CD4-positive, CD25-positive, alpha-beta regulatory T cell (primary cell): Measurements from ENCODE around the gene GSK3B. TPM values are rescaled to one million over a fixed set of nuclear protein-coding genes. Genes with fewer than 3 reads are reported as not detected.

Experiments used
- ATAC-seq, 2 donors: fragments of 150-1000 bp; cut with Tn5 transposase; one replicate each; pipeline ENCODE4 v1.10.0; 2021; ENCODE audit warnings: low read depth in 2 of 2, moderate number of reproducible peaks in 2 of 2, moderate library complexity in 1 of 2
- DNase-seq, 3 donors: peaks; one replicate each; pipeline versions ENCODE4 v3.0.0 to v3.0.0-alpha.2; 2012 to 2022; ENCODE audit warnings: mixed read lengths in 1 of 3
- H3K27ac ChIP-seq: one replicate; pipeline ENCODE4 v1.7.0; 2013; ENCODE audit warnings: mild to moderate bottlenecking, low read length; ENCODE audit not compliant: insufficient read depth, poor library complexity, severe bottlenecking
- H3K27me3 ChIP-seq: one replicate; pipeline ENCODE4 v1.7.0; 2013; ENCODE audit warnings: low read length; ENCODE audit not compliant: control insufficient read depth, insufficient read depth
- H3K36me3 ChIP-seq: one replicate; pipeline ENCODE4 v1.7.0; 2013; ENCODE audit warnings: mild to moderate bottlenecking, low read length, moderate library complexity; ENCODE audit not compliant: control insufficient read depth, insufficient read depth
- H3K4me1 ChIP-seq: 2 replicates; pipeline ENCODE4 v1.7.0; 2013; ENCODE audit warnings: mild to moderate bottlenecking, low read length; ENCODE audit not compliant: insufficient read depth, control insufficient read depth, poor library complexity, severe bottlenecking
- H3K4me3 ChIP-seq: one replicate; pipeline ENCODE4 v1.7.0; 2013; ENCODE audit warnings: low read depth, mild to moderate bottlenecking, low read length, moderate library complexity
- H3K9me3 ChIP-seq, 2 experiments: 1 replicate in 1 of 2; 2 replicates in 1 of 2; pipeline ENCODE4 v1.7.0; 2013; ENCODE audit warnings: low read length in 2 of 2, mild to moderate bottlenecking in 1 of 2, moderate library complexity in 1 of 2; ENCODE audit not compliant: control insufficient read depth in 2 of 2
- H3K27ac Mint-ChIP-seq, 3 donors: one replicate each; pipeline ENCODE4 v1.8.0; 2020 to 2022; ENCODE audit warnings: mild to moderate bottlenecking in 3 of 3, mixed read lengths in 3 of 3, moderate library complexity in 2 of 3
- H3K27me3 Mint-ChIP-seq: one replicate; pipeline ENCODE4 v1.8.0; 2022; ENCODE audit warnings: mild to moderate bottlenecking, mixed read lengths
- H3K36me3 Mint-ChIP-seq: one replicate; pipeline ENCODE4 v1.8.0; 2020; ENCODE audit warnings: mixed read lengths
- H3K4me1 Mint-ChIP-seq, 4 donors: one replicate each; pipeline ENCODE4 v1.8.0; 2020 to 2022; ENCODE audit warnings: mixed read lengths in 4 of 4, mild to moderate bottlenecking in 1 of 4
- H3K4me3 Mint-ChIP-seq, 4 donors: one replicate each; pipeline ENCODE4 v1.8.0; 2020 to 2022; ENCODE audit warnings: mild to moderate bottlenecking in 4 of 4, mixed read lengths in 4 of 4, moderate library complexity in 3 of 4
- H3K9me3 Mint-ChIP-seq, 7 donors: one replicate each; pipeline ENCODE4 v1.8.0; 2020 to 2022; ENCODE audit warnings: mixed read lengths in 7 of 7, mild to moderate bottlenecking in 3 of 7, moderate library complexity in 2 of 7
- polyA plus RNA-seq, 4 donors: library from polyadenylated mRNA; unstranded; fragments of 300-500 nt; fragmentation: Illumina TruSeq; gene quantifications; one replicate each; pipeline ENCODE4 v1.2.3, GENCODE V29; 2021
- total RNA-seq: library from RNA; stranded (reverse); gene quantifications from one replicate; pipeline ENCODE4 v1.2.3, GENCODE V29; 2022

The GSK3B gene
- 45.4 TPM for total RNA-seq
- polyA plus RNA-seq = 10 to 100 TPM; 12.9 to 15.9 (median 14.9) TPM

DNA sequence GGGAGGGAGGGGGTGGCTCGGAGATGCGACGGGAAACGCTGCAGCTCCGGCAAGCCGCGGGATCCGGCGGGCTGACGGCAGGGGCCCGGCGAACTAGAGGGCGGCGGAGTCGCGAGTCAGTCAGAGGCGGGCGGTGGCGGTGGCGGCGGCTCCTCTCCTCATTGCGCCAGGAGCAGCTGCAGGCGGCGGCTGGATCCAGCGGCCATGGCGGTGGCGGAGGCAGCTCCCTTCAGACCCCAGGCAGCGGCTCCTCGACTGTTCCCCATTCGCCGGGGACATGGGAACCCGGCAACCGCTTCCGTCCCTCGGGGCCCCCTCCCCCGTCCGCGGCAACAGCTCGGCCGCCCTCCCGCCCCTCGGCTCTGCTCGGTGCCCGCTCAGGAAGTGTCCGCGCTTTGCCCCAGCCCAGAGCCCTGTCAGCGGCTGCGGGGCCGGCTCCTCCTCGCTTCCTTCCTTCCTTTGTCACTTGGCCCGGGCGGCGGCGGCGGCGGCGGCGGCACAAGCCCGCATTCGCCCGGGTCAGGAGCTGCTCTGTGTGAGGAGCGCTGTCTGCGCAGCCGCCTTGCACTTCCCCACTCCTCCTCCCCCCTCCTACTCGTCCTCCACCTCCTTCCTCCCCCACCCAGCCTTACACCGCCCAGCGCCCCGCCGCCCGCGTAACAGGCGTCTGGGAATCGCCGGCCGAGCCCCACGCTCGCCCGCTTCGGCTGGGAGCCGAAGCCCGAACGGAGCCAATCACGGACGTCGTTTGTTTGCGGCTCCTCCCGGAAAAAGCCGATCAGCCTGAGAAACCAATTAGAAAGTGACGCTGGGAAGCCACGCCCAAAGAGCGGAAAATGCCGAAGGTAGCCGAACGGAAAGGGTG is at the start of gene GSK3B:
GSK3B (minus strand) TSS at position 537 of the 865 bp plus-strand sequence. CDS start 1,013 bp downstream, outside the sequence.
- H3K4me3 ChIP-seq = peak within 1 kb of the TSS; percentile 98
- peaks cover 12 to 32% (median 21%) of the 10 kb centered on the region in 4 donors for H3K4me1 Mint-ChIP-seq
- H3K27ac ChIP-seq = peak within 1 kb of the TSS; percentile 100
- peak within 1 kb of the TSS in 1 of 3 donors; percentile 99 for H3K27ac Mint-ChIP-seq
- no peaks in the 10 kb centered on the region for H3K27me3 ChIP-seq
- no peaks in the 10 kb centered on the region for H3K36me3 Mint-ChIP-seq
- H3K4me1 ChIP-seq = peaks cover 51% of the 10 kb centered on the region
- no peaks in the 10 kb centered on the region for H3K9me3 Mint-ChIP-seq
- H3K27me3 Mint-ChIP-seq = peaks cover 6% of the 10 kb centered on the region
- peak in 2 of 3 donors; percentile 69 to 88 for DNase-seq
- no peaks in the 10 kb centered on the region for H3K36me3 ChIP-seq
- no peak within 1 kb of the TSS for H3K4me3 Mint-ChIP-seq
- peak; percentile 58 to 63 for ATAC-seq
- H3K9me3 ChIP-seq = no peaks in the 10 kb centered on the region

DNA sequence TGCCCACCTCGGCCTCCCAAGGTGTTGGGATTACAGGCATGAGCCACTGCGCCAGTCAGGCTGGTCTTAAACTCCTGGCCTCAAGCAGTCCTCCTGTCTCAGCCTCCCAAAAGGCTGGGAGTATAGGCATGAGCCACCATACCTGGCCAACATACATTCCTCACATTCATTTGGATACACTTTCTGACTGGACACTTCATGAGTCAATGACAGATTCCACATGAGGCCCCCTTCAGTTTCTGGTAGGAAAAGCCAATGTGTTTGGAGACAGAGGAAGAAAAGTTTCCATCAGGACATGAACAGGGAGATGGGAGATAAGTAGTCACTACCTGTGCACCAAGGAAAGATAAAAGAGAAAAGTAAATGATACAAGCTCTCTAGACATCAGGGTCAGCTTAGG is 49.4 kb upstream of the GSK3B start:
- no peak overlapping the region for H3K27ac Mint-ChIP-seq
- no peaks in the 10 kb centered on the region for H3K36me3 Mint-ChIP-seq
- peaks cover 4% of the 10 kb centered on the region for H3K27me3 Mint-ChIP-seq
- H3K36me3 ChIP-seq = no peaks in the 10 kb centered on the region
- ATAC-seq = no peak
- H3K27ac ChIP-seq = no peak overlapping the region
- no peak overlapping the region for H3K4me3 ChIP-seq
- H3K4me1 Mint-ChIP-seq = peaks cover 7 to 15% (median 10%) of the 10 kb centered on the region in 4 donors
- H3K4me3 Mint-ChIP-seq = no peak overlapping the region
- DNase-seq = no peak
- H3K4me1 ChIP-seq = no peaks in the 10 kb centered on the region
- H3K27me3 ChIP-seq = no peaks in the 10 kb centered on the region
- H3K9me3 Mint-ChIP-seq = no peaks in the 10 kb centered on the region
- no peaks in the 10 kb centered on the region for H3K9me3 ChIP-seq

DNA sequence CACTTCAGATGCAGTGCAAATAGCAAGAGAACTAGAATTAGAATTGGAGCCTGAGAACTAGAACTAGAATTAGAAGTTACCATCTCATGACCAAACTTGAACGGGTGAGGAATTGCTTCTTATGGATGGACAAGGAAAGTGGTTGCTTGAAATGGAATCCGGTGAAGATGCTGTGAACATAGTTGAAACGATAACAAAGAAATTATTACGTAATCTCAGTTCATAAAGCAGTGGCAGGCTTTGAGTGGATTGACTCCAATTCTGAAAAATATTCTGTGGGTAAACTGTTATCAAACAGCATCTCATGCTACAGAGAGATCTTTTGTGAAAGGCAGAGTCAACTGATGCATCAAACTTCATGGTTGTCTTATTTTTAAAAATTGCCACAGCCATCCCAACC is 48.0 kb upstream of the GSK3B start:
- H3K27ac Mint-ChIP-seq = no peak overlapping the region
- H3K9me3 Mint-ChIP-seq = no peaks in the 10 kb centered on the region
- H3K4me3 Mint-ChIP-seq = no peak overlapping the region
- no peaks in the 10 kb centered on the region for H3K27me3 ChIP-seq
- peaks cover 5% of the 10 kb centered on the region for H3K27me3 Mint-ChIP-seq
- H3K27ac ChIP-seq = no peak overlapping the region
- H3K4me3 ChIP-seq = no peak overlapping the region
- H3K36me3 Mint-ChIP-seq = no peaks in the 10 kb centered on the region
- DNase-seq (no peak), ATAC-seq (no peak)
- H3K4me1 ChIP-seq = no peaks in the 10 kb centered on the region
- H3K9me3 ChIP-seq = no peaks in the 10 kb centered on the region
- H3K4me1 Mint-ChIP-seq = peaks cover 5 to 13% (median 7%) of the 10 kb centered on the region in 4 donors
- no peaks in the 10 kb centered on the region for H3K36me3 ChIP-seq

DNA sequence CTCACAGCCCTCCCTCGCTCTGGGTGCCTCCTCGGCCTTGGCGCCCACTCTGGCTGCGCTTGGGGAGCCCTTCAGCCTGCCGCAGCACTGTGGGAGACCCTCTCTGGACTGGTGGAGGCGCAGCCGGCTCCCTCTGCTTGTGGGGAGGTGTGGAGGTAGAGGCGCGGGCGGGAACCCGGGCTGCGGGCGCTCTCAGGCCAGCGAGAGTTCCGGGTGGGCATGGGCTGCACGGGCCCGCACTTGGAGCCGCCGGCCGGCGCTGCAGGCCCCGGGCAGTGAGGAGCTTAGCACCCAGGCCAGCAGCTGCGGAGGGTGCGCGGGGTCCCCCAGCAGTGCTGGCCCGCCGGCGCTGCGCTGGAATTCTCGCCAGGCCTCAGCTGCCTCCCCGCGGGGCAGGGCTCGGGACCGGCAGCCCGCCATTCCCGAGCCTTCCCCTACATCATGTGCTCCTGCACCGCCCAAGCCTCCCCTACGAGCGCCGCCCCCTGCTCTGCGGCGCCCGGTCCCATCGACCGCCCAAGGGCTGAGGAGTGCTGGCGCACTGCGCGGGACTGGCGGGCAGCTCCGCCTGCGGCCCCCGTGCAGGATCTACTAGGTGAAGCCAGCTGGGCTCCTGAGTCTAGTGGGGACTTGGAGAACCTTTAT is 46.0 kb upstream of the GSK3B start:
- Histone ChIP-seq H3K36me3 (no peaks in the 10 kb centered on the region), H3K4me3 (no peak overlapping the region), H3K27ac (no peak overlapping the region), H3K4me1 (no peaks in the 10 kb centered on the region), H3K9me3 (no peaks in the 10 kb centered on the region), H3K27me3 (no peaks in the 10 kb centered on the region)
- H3K4me3 Mint-ChIP-seq = no peak overlapping the region
- no peaks in the 10 kb centered on the region for H3K9me3 Mint-ChIP-seq
- peaks cover 0 to under 1% (median under 1%) of the 10 kb centered on the region in 4 donors for H3K4me1 Mint-ChIP-seq
- H3K27ac Mint-ChIP-seq = no peak overlapping the region
- DNase-seq = no peak
- no peaks in the 10 kb centered on the region for H3K36me3 Mint-ChIP-seq
- peaks cover 9% of the 10 kb centered on the region for H3K27me3 Mint-ChIP-seq
- no peak for ATAC-seq

DNA sequence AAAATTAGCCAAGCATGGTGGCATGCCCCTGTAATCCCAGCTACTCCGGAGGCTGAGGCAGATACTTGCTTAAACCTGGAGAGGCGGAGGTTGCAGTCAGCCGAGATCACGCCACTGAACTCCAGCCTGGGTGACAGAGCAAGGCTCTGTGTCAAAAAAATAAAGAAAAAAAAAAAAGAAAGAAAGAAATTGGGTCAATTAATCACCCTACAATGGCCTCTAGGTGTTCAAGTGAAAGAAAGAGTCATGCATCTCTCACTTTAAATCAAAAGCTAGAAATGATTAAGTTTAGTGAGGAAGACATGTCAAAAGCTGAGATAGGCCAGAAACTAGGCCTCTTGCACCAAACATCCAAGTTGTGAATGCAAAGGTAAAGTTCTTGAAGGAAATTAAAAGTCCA is 44.9 kb upstream of the GSK3B start:
- no peak overlapping the region for H3K27ac ChIP-seq
- Mint-ChIP-seq H3K9me3 (no peaks in the 10 kb centered on the region), H3K36me3 (no peaks in the 10 kb centered on the region), H3K27ac (no peak overlapping the region), H3K4me3 (no peak overlapping the region), H3K4me1 (no peaks in the 10 kb centered on the region), H3K27me3 (peaks cover 9% of the 10 kb centered on the region)
- no peaks in the 10 kb centered on the region for H3K36me3 ChIP-seq
- no peaks in the 10 kb centered on the region for H3K4me1 ChIP-seq
- H3K9me3 ChIP-seq = no peaks in the 10 kb centered on the region
- ATAC-seq (no peak), DNase-seq (no peak)
- no peak overlapping the region for H3K4me3 ChIP-seq
- no peaks in the 10 kb centered on the region for H3K27me3 ChIP-seq

DNA sequence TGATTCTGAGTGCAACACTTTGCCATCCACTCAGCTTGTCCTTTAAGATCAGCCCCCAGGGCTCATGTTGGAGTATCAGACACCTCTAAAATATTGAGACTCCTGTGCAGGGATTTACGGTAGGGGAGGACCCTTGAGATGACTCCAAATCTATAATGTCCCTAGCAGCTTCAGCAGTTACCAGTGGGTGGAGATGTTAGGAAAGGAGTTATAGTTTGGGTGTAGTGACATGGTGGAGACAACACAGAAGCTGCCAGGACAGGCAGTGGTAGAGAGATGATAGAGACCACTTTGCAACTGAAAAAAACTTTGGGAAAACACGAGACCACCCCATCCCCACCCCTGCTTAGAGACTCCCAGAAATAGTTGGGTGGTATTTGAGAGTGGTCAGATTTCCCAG is 43.3 kb upstream of the GSK3B start:
- Mint-ChIP-seq H3K4me1 (no peaks in the 10 kb centered on the region), H3K4me3 (no peak overlapping the region), H3K27ac (peak overlapping the region in 1 of 3 donors; percentile 28), H3K27me3 (peaks cover 9% of the 10 kb centered on the region), H3K36me3 (no peaks in the 10 kb centered on the region), H3K9me3 (no peaks in the 10 kb centered on the region)
- Histone ChIP-seq H3K9me3 (no peaks in the 10 kb centered on the region), H3K4me1 (no peaks in the 10 kb centered on the region), H3K27me3 (no peaks in the 10 kb centered on the region), H3K36me3 (no peaks in the 10 kb centered on the region), H3K27ac (no peak overlapping the region), H3K4me3 (no peak overlapping the region)
- ATAC-seq (no peak), DNase-seq (no peak)

DNA sequence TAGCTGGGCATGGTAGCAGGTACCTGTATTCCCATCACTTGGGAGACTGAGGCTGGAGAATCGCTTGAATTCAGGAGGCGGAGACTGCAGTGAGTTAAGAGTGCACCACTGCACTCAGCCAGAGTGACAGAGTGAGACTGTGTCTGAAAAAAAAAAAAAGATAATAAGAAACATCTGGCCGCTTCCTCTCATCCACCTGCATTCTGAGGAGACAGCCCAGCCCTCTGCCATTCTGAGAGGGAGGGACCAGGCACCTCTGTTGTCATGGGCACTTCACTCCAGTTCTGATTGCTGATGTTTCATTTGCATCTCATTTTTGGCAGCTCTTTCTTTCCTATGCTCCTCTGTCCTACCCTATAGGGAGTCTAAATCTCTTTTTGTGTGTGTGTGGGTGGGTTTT is 36.4 kb upstream of the GSK3B start:
- no peak for ATAC-seq

More for the DNA sequence above, 36.4 kb upstream of the GSK3B start:
- Mint-ChIP-seq H3K9me3 (peaks cover 0 to 1% (median 0%) of the 10 kb centered on the region in 7 donors), H3K27ac (peak overlapping the region in 1 of 3 donors; percentile 86), H3K27me3 (no peaks in the 10 kb centered on the region), H3K4me1 (no peaks in the 10 kb centered on the region), H3K4me3 (no peak overlapping the region), H3K36me3 (no peaks in the 10 kb centered on the region)
- H3K27ac ChIP-seq = no peak overlapping the region
- DNase-seq = no peak
- no peaks in the 10 kb centered on the region for H3K36me3 ChIP-seq
- no peak overlapping the region for H3K4me3 ChIP-seq
- H3K27me3 ChIP-seq = no peaks in the 10 kb centered on the region
- no peaks in the 10 kb centered on the region for H3K4me1 ChIP-seq
- H3K9me3 ChIP-seq = no peaks in the 10 kb centered on the region
